Adipose tissue (tissue), 3 donors: ENCODE results near the gene KRT86. TPM values are rescaled to one million over a fixed set of nuclear protein-coding genes. Genes with fewer than 3 reads are reported as not detected.
"Not testable (repeated sequence)": the region's sequence is repeated elsewhere in the genome, so short reads cannot be mapped to it uniquely, and the experiment has no call there.

Source experiments
- H3K27ac ChIP-seq: one replicate; pipeline ENCODE4 v1.5.1; 2013; ENCODE audit warnings: low read depth, low read length
- WGBS, 3 donors: extraction: QIAGEN DNeasy Blood & Tissue Kit; methylation state at CpG; one replicate each; pipeline ENCODE4 v1.1.7; 2013; 5-methylcytosine and 5-hydroxymethylcytosine counted together
- polyA plus RNA-seq, 3 donors: library from polyadenylated mRNA; stranded (reverse); fragments of 200-250 nt; gene quantifications; one replicate each; pipeline ENCODE4 v1.2.3, GENCODE V29; 2013
- donor health status: healthy with polysubstance abuse.
- donor health status: Bipolar disorder and iron deficiency.
- donor health status: healthy.

KRT86 gene
- polyA plus RNA-seq, 3 donors: 1.2 TPM; not detected in 2

- peak overlapping the region; percentile 73 for H3K27ac ChIP-seq
- WGBS, 3 donors: 68 to 72% (median 70%) methylated on average over 4 of the region's 4 CpGs
These were observed 6.5 kb downstream of the KRT86 start for GRCh38 chr12:52280796-52281560.

DNA sequence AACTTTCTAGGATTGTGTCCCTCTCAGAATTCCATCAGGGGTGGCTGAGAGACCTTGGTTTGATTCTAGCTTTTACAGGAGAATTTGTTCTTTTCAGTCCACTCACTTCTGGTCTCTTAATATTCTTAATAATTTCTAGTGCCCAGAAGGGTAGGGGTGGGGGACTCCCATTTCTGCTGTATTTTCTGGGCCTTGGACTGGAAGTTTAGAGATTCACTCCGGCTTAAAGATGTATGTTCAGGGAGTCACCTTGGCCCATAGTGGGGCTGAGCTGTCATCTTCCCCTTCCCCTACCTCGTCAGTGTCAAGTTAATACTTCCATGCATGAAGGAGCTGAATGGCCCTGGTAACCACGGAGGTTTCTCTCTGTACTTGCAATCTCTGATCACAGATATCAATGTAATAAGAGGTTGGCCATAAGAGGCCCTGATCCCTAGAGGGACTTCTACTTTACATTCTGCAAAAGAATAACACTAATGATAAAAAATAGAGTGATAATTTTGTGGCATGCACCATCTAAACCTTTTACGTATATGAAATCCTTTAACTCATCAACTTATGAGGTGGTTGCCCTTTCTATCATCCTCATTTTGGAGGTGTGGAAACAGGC is 10.2 kb downstream of the KRT86 start:
- H3K27ac ChIP-seq: no peak overlapping the region
- 67 to 85% (median 68%) methylated on average over 4 of the region's 4 CpGs for WGBS, 3 donors

DNA sequence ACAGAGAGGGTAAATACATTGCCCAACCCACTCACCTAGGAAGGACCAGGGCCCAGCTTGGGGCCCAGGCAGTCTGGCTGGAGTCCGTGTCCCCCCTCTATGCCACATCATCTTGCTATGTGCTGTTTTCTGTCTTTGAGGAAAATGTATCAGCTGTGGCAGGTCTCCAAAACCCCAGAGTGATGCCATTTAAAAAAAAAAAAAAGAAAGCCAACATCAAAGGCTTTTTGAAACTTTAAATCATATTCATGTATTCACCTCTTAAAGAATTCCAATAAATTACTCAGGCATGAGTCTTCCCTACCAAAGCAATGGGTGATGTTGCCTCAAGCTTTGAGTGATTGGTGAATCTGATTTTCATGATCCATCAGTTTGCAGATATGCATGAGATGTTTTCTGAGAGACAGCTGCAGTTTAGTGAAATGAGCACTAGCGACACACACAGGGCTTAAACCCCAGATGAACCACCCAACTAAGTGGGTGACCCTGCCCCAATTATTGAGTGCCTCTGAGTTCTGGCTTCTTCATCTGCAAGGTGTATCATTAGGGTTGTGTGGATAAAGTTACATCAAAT is 10.8 kb downstream of the KRT86 start:
- no peak overlapping the region for H3K27ac ChIP-seq
- 88 to 94% (median 92%) methylated on average over 2 of the region's 2 CpGs for WGBS, 3 donors

- WGBS, 3 donors: 89 to 93% (median 91%) methylated on average over 24 of the region's 24 CpGs
- no peak overlapping the region for H3K27ac ChIP-seq
These were observed 11.5 kb downstream of the KRT86 start for GRCh38 chr12:52285851-52286530.

DNA sequence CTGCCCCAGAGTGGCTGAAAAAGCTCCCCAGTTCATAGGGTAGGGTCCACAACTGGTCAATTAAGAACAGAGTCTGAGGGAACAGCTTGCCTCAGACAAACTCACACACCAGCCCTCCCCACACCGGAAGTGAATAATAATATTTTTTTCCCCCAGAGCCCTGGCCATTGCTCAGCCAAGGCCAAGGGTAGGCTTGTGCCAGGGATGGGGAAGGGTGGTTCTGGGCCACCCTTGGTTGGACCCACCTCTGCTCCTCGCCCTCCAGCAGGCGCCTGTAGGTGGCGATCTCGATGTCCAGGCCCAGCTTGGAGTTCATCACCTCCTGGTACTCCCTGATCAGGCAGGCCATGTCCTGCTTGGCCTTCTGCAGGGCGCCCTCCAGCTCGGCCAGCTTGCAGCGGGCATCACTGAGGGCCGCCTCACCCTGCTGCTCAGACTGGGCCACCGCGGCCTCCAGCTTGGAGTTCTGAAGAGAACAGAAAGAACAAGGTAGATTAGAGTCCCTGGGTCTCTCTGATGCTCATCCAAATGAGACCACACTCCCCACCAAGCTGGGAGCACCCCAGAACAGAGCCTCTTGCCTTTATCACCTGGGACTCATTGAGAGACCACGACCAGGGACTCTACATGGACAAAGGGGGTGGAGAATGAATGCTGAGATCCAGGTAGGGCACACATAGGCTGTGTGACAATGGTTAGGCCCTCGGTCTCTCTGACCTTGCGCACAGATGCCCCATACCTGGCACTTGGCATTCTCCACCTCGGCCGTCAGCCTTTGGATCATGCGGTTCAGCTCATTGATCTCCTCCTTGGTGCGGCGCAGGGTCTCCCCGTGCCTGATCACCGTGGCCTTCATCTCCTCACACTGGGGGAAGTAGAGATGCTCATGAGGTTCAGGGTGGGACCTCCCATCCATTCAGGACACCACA is 12.7 kb downstream of the KRT86 start:
- WGBS, 3 donors: 82 to 91% (median 89%) methylated on average over 17 to 21 of the region's 21 CpGs
- H3K27ac ChIP-seq: not testable (repeated sequence)

DNA sequence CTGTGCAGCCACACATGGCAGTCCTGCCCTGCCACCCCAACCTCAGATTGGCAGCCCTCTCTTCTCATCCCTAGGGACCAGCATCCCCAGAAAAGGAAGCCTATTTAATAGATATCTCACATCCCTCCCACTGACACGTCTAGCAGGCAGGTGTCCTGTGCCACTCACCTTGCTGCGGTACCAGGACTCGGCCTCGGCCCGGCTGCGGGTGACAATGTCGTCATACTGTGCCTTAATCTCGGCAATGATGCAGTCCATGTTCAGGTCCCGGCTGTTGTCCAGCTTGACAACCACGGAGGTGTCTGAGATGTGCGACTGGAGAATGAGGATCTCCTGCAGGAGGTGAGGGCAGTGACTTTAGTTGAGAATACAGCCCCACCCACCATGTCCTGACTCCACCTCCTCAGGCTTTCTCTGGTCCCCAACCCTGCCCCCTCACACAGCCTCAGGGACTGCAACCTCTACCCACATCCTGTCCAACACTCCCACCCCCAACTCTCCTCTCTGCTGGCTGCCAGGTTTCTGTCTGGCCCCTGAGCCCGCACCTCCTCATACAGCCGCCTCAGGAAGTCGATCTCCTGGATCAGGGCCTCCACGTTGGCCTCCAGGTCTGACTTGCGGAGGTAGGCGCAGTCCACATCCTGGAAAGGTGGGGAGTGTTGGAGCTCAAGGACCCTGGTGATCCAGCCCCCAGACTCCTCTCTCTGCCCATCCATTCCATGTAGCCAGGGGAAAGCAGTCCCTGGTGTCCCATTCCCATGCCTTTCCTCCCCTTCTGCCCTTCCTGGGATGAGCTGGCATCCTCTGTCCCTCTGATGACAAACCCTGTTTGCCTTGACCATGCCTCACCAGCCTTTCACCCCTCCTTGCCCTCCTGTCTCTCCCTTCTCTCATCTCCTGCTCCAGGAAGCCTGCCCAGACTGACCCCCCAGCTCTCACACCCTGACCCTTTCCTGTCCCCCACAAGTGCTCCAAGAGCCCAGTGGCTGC is 13.7 kb downstream of the KRT86 start:
- 68 to 88% (median 69%) methylated on average over 17 of the region's 17 CpGs for WGBS, 3 donors
- not testable (repeated sequence) for H3K27ac ChIP-seq

DNA sequence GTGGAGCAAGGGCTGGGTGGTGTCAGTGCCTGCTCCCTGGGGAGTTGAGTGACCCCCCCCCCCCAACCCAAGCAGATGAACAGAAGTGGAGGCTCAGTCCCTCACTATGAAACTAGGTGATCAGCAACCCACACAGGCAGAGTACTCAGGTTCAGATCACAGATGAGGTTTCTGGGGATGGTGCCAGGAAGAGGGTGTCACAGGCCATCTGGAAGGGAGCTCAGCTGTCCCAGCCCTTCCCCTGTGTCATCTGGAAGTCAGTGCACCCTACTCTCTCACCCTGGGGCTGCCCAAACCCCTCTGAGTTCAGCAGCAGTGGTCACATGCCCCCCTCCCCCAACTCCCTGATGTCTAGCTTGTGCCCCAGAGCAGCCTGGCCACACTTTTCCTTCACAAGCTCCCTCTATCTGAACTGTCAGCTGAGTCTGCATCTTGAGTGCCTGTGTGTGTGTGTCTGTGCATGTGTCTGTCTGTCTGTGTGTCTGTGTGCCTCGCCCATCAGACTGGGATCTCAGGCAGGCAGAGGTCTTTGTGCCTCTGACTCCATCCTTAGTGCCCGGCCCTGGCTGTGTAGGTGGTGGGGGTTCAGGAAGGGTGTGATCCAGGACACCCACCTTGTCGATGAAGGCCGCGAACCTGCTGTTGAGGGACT is 16.2 kb downstream of the KRT86 start:
- H3K27ac ChIP-seq: not testable (repeated sequence)
- WGBS, 3 donors: no CpG with 5 or more reads among the region's 5 CpGs

GRCh38 chr12:52291267-52291935 is 17.0 kb downstream of the KRT86 start, which contains the start of gene KRT81:
Gene KRT81 (minus strand): TSS chr12:52291534. CDS start chr12:52291465, 69 bp downstream.
- H3K27ac ChIP-seq: no peak within 1 kb of the TSS
- WGBS, 3 donors: 52 to 60% (median 57%) methylated on average over 17 to 24 of the region's 32 CpGs

- H3K27ac ChIP-seq: no peak overlapping the region
These were observed 19.5 kb downstream of the KRT86 start for GRCh38 chr12:52293926-52294325.

GRCh38 chr12:52294803-52295202 is 20.4 kb downstream of the KRT86 start:
- H3K27ac ChIP-seq: no peak overlapping the region
- WGBS, 3 donors: 19 to 35% (median 31%) methylated on average over 1 of the region's 1 CpG

More at GRCh38 chr12:52293926-52294325, 19.5 kb downstream of the KRT86 start:
- 88 to 100% (median 89%) methylated on average over 1 of the region's 1 CpG for WGBS, 3 donors

GRCh38 chr12:52295663-52296062 is 21.2 kb downstream of the KRT86 start:
- 74 to 80% (median 77%) methylated on average over 1 of the region's 1 CpG for WGBS, 3 donors
- no peak overlapping the region for H3K27ac ChIP-seq

DNA sequence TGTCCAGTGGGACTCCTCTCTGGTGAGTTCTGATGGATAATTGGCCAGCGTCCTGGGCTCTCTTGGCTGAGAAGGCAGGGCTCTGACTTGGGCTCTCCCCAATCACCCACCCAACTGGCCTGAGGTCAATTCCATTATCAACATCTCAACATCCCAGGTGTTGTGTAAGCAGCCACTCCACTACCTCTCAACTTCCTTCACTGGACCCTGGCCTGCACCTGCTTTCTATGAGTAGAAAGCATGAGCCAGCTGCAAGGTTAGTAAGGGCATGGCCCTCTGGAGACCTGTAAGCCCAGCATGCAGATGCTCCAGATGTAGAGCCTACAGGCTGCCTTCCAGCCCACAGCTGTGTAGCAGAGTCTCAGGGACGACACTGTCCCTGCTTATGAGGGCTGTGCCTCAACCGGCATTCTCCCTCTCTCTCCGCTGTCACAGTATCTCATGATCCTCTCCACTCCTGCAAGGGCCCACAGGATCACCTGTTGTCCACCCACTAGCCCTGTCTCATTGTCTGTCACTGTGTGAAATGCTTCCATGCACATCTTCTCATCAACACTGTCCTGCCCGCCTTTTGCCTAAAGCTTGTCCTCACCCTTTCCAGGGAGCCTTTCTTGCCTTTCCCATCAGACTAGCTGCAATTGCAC is 22.2 kb downstream of the KRT86 start:
- H3K27ac ChIP-seq: no peak overlapping the region
- WGBS, 3 donors: 90 to 93% (median 92%) methylated on average over 5 of the region's 5 CpGs

- no peak overlapping the region for H3K27ac ChIP-seq
- WGBS, 3 donors: 53 to 68% (median 67%) methylated on average over 4 of the region's 4 CpGs
These were observed 24.3 kb downstream of the KRT86 start for GRCh38 chr12:52298677-52299190.

- 58 to 68% (median 64%) methylated on average over 14 of the region's 14 CpGs for WGBS, 3 donors
These were observed 26.6 kb downstream of the KRT86 start for GRCh38 chr12:52300796-52301691.

More at GRCh38 chr12:52300796-52301691, 26.6 kb downstream of the KRT86 start:
- no peak overlapping the region for H3K27ac ChIP-seq
